Cerebellar cortex (tissue), 1 donor: ENCODE results near the gene COLQ.
A peak's percentile ranks its signal among the peaks of the same experiment; 100 is the strongest.

Experiments
- DNase-seq: peaks from one replicate; pipeline ENCODE4 v3.0.0-alpha.2; 2015; ENCODE audit warnings: low spot score

The COLQ gene

DNA sequence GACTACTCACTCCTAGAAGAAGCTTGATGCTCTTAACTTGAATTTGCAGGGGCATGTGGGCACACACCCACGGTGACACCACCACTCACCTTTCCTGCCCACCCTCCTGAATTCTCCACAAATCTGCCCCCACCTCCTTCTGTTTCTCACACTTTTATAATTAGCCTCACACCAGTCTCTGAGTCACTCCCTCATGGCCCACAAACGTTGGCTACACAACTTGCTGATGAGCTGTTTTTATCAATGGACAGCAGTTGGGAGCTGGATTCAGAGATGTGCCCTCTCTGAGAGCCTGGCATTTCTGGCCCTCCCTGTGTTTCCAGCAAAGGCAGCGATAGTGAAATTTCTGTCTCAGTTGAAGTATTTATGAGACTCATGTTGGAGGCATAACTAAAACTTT, 1.3 kb downstream of the COLQ start:
- DNase-seq, result no peak

DNA sequence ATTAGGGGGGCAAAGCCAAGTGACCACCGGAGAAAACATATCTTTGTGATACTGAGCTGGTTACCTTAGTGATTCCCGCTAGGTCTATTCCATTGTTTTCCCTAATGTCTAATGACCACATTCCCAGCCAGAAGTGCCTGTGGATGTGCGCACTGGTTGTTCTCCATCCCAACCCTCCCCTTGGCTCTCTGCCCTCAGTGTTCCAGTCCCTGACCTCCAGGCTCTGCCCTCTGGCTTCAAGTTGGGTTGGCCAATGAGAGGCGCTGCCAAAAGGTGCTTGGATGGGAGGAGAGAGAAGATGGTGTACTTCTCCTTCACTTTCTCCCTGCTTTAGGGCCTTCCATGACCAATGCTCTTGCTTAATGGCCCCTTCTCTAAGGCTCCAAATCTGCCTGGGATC, 2.4 kb downstream of the COLQ start:
- DNase-seq, result no peak

- DNase-seq, result no peak
These were observed 6.7 kb downstream of the COLQ start for GRCh38 chr3:15514663-15515340.

- DNase-seq, result no peak
These were observed 7.5 kb downstream of the COLQ start for GRCh38 chr3:15513810-15514662.

GRCh38 chr3:15513116-15513515, 8.4 kb downstream of the COLQ start:
- no peak for DNase-seq

DNA sequence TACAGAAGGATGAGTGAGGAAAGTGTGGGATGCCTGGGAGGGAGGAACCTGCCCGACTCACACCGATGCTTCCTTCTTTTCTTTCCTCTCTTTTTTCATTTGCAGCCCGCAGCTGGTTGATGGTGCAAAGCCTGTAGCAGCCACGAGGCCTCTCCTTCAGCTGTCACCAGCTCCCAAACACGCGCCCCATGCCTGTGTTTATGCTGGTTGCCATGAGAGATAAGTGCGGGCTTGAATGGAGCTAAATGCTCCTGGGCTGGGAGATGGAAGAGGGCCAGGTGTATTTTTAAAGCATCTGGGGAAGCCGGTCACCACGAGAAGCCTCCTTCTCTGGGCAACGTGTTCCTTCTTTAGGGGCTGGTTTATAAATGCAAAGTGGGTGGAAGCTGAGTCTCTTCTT, 9.3 kb downstream of the COLQ start:
- DNase-seq, result peak; percentile 54

DNA sequence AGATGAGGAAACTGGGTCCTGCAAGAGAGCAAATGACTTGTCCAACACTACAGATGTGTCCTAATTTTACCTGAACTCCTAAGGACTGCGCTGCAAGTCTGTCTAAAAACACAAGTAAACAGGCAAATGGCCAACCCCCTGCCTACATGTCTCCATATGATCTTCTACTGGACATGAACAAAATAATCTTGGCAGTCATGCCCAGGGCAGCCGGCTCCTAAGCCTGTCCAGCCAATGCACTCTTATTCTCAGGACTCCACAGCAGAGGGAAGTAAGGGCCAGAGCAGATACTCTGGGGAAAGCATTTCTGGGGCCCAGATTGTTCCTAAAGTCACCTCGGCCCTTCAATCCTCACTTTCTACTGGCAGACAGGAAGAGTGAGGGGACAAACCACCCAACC, 10.3 kb downstream of the COLQ start:
- peak; percentile 40 for DNase-seq

DNA sequence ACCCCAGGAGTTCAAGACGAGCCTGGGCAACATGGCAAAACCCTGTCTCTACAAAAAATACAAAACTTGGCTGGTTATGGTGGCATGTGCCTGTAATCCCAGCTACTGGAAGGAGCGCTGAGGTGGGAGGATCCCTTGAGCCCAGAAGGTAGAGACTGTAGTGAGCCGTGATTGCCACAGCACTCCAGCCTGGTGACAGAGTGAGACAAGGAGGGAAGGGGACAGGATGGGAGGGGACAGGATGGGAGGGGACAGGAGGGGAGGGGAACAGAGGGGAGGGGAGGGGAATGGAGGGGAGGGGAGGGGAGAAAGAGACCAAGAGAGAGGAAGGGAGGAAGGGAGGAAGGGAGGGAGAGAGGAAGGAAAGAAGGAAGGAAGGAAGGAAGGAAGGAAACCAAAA, 11.0 kb downstream of the COLQ start:
- no peak for DNase-seq

DNA sequence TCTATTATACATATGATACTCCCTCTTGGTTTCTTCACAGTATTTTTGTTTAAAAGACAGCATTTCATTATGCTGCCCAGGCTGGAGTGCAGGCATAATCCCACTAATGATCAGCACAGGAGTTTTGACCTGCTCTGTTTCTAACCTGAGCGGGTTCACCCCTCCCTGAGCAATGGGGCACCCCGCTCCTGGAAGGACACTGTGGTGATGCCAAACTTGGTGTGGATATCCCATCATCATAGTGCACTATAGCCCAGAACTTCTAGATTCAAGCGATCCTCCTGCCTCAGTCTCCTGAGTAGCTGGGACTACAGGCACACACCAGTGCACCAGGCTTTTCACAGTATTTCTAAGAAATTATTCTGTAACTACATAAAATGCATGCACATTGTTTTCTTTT, 14.9 kb downstream of the COLQ start:
- no peak for DNase-seq

DNA sequence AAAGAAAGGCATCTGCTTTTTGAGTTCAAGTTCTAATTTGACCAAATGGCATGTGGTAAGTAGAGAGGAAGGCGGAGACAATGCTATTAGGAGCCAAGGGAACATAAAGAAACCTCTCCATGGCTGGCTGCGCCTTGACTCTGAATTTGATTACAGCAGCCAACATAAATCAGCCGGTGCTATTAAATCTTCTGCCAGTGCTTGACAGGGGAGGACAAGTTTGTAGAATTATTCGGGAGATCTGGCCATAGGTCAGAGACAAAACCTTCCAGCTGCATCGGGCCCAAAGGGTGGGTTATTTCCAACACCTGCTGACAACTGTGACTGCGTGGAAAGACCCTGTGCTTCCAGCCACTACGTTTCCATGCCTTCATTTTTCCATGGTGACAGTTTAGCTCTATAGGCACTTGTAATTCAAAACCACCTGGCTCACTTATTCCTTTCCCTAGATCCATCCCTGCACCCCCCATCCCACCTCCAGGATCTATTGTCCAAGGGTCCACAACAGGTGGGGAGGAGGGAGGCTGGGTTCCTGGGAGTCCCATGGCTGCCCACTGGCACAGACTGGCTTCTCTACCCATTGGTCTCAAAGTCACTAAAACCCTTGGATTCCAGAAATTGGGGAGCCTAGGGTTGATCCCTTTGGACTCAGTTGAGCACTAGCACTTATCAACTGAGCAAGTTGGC, 15.9 kb downstream of the COLQ start:
- DNase-seq, result no peak

DNA sequence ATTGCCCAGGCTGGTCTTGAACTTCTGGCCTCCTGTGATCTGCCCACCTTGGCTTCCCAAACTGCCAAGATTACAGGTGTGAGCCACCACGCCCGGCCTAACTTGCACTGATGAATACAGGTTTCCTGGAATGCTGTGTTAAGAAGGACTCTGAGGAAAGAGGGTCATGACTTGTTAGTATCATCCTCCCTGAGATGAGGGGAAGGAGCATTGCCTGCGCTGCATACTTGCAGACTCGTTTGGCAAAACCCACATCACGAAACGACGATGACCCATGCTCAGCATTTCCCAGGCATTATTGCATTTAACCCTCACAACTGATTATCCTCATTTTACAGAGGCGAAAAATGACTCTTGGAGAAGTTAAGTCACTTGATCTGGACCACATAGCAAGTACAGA, 18.9 kb downstream of the COLQ start:
- DNase-seq, result no peak

GRCh38 chr3:15501126-15501525, 20.4 kb downstream of the COLQ start:
- DNase-seq, result no peak

DNA sequence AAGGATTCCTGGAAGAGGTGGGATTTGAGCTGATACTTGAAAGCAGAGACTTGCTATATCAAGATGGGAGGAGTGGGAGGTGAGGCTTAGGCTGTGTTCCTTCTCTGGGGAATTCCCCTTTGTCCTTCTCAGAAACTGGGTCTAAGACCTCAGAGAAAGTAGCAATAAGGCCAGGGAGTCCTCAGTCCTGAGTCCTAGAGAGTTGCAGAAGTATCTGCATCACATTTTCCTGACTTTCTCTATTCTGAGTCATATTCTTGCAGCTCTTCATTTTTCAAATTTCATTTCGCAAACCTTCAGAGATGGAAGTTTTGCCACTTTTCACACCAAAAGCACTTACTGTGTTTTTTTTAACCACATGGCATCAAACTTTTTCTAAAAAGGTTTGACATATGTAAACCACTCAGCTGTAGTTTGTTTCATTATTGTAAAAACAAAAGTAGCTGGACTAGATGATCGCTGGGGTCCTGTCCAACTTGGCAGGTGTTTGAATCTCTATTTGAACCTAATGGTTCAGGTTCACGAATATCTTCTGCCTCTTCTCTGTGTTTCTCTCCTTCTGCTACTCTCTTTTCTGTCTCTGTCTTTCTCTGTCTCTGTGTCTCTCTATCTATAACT, 21.3 kb downstream of the COLQ start:
- no peak for DNase-seq

- DNase-seq, result no peak
These were observed 22.0 kb downstream of the COLQ start for GRCh38 chr3:15499536-15499935.

DNA sequence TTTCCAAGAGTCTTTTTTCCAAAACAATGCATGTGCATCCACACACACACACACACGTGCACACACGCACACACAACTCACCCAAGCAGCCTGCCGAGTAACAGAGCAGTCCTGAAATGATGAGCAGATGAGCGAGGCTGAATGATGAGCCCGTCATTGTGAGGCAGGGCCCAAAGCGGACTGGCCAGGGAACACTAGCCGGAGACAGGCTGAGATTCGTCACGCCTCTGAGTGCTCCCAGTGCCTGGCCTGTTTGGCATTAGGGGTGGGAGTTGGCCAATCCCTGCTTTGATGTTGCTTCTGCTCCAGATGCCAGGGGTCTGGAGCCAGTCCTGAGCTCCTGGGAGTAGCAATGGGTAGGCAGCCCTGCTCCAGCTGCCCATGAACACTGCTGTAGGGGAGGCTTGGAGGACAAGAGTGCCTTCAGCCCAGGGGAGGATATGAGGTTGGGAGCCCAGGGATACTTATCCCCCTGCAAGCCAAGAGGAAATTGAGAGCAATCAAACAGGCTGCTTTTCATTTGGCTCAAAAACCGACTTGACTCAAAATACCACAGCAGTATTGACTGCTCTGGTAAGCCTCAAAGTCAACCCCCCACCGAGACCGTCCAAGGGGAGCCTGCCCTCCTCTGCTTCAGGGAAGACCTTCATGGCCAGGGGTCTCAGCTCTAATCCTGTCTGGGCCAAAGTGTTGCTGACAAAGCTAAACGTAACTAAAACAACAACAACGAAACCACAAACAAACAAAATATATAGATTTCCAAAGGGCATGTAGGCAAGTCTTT, 22.9 kb downstream of the COLQ start:
- no peak for DNase-seq

- no peak for DNase-seq
These were observed 23.5 kb downstream of the COLQ start for GRCh38 chr3:15497964-15498363.

DNA sequence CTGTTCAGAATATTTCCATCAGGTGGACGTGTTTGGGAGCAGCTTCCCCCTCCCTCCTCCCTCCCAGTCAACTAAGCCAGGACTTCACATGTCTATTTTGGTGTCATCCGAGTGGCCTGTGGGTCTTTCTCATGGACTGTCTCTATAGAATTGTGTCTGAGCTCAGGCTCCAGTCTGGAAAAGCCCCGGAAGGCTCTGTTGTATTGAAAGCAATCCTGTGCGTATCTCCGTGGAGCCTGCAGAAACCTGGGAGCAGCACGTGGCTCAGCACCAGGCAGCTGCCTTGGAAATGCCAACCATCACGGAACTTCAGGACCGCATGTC, 25.2 kb downstream of the COLQ start:
- DNase-seq, result peak; percentile 60

DNA sequence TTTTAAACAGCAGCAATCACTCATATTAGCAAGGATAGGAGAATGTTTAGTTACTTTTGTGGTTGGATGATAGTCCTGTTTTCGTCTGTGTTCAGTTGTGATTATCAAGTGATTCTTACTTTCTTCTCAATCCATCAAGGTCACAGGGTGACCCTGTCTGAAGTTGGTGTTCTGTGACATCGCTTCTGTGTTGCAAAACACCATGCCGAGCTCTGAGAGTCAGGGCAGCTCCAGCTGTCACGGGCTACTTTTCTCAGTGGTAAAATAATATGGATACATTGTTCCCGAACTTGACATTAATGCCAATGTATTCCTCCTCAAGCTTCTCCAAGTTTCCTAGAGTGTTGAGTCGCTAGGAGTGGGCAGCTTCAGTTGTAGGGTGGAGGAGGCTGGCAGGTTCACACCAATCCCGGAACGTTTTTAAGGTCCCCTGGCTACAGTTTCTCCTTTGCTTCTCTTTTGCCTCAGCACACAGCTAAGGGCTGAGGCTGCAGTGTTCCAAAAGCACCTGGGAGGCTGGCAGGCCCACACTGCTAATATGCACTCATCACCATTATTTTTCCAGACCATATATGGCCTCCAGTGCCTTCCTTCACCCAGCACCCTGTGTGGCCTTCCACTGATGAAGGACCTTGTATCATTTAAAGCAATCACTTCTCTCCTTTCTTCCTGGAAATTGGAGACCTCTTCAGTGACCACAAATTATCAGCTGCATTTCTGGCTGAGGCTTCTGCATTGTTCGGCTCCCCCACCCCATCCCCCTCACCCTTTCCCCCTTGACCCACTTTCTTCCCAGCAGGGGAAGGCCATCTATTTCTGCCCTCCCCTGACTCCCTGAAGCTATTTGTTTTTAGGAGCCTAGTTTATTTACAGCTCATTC, 25.8 kb downstream of the COLQ start:
- peak; percentile 62 for DNase-seq

- no peak for DNase-seq
These were observed 28.1 kb downstream of the COLQ start for GRCh38 chr3:15493436-15493835.

GRCh38 chr3:15492847-15493360, 28.6 kb downstream of the COLQ start:
- DNase-seq, result no peak

DNA sequence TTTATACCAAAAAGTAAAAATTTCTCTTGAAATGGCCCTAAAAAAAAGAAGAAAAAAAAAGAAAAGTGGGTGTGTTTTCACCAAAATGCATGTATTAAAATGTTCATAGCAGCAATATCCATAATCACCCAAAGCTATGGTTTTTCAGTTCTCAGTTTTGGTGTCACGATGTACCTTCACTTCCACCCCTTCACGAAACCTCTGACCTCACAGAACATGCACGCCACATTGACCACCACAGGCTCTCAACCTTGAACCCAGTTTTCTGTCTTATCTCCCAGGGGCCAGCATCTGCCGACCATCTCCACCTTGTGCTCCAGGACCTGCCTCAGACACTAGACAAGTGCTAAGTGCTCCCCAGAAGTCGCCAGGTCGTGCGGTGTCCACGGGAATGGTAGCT, 30.4 kb downstream of the COLQ start:
- no peak for DNase-seq
